Measurements from ENCODE around the gene IMP4. TPM values are rescaled to one million over a fixed set of nuclear protein-coding genes. Genes with fewer than 3 reads are reported as not detected.

The IMP4 gene
- total RNA-seq, 1 experiment from 2014 or later, result 121 TPM

DNA sequence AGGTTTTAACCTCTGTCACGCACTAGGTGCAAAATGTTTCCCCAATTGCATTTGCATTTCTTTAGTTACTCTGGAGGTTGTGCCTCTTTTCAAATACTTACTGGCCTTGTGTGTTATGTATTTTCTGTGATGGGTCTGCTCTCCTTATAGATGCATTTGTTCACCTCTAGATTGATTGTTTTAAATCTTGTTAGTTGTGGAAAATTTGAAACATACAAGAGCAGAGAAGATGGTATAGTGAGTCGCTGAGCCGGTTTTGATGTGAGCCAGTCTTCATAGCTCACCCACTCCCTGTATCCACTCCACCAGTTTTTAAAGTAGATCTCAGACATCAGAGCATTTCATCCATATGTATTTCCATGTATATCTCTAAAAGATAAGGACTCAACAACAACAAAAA, 6.5 kb downstream of the IMP4 start:
- RAD21 ChIA-PET (ENCODE audit: low non-redundant PET in 1 of 2, low total read pairs in 2 of 2, uncharacterized antibody in 2 of 2, unreplicated experiment in 2 of 2), result no interaction called here
- CTCF ChIA-PET, result no interaction called here

DNA sequence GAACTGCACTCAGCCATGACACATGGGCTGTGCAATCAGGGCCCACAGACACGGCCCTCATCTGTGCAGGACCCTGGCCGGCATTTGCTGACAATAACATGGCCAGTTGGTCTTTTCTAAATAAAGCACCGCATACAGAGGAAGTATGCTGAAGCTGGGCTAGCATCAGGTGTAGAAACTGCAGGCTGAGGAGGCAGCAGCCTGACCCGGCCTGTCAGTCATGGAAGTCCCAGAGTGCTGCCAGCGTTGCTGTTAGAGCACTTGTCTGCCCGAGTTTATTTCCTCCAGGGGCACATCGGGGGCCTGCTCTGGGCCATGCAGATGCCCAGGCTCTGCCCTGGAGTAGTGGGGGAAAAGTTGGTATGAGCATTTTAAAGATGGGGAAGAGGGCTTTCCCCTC, 9.0 kb downstream of the IMP4 start:
- Histone ChIP-seq H3K79me2 (ENCODE audit: insufficient read depth, low read length) (no peaks in the 10 kb centered on the region; the same call in 1 of the 2 replicates), H3K27ac (ENCODE audit: low read depth, low read length) (no peak overlapping the region), H3K36me3 (ENCODE audit: control insufficient read depth in 1 of 2, insufficient read depth in 2 of 2, low read length in 2 of 2) (peaks cover 16 to 20% of the 10 kb centered on the region in 2 experiments), H3K27me3 (ENCODE audit: insufficient read depth, low read length) (no peaks in the 10 kb centered on the region), H3K9ac (ENCODE audit: low read length) (no peak overlapping the region), H3K4me3 (replicated peaks in 1 of 2; ENCODE audit: low read depth in 1 of 2, low read length in 2 of 2) (no peak overlapping the region), H3K9me3 (ENCODE audit: control insufficient read depth in 1 of 2, insufficient read depth in 1 of 2, low read depth in 1 of 2, low read length in 2 of 2) (no peaks in the 10 kb centered on the region), H4K20me1 (ENCODE audit: insufficient read depth) (peaks cover 6% of the 10 kb centered on the region; the same call in 1 of the 2 replicates), H3K4me1 (ENCODE audit: control insufficient read depth in 1 of 2, insufficient read depth in 2 of 2, low read length in 2 of 2) (peaks cover 0 to 14% of the 10 kb centered on the region in 2 experiments; a peak in 2 of 4 replicates), H2AFZ (ENCODE audit: low read depth, low read length, poor library complexity, severe bottlenecking) (no peak overlapping the region), H3K4me2 (ENCODE audit: low read length) (no peak overlapping the region), H3K9me2 (ENCODE audit: insufficient read depth) (no peaks in the 10 kb centered on the region)
- POLR2A ChIA-PET, result interaction anchor here (1.0 kb wide), 1 partner anchor 9 kb away, joined by 6 read pairs; the partner anchor contains the start of gene IMP4
- intact Hi-C loops (cut with micrococcal nuclease), result no loop called here
- ATAC-seq, result no peak
- no peak for DNase-seq (ENCODE audit: low read depth, low spot score)
- RAD21 ChIA-PET (ENCODE audit: low non-redundant PET in 1 of 2, low total read pairs in 2 of 2, uncharacterized antibody in 2 of 2, unreplicated experiment in 2 of 2), result no interaction called here
- no TSS peak for BruUV-seq (replicated peaks)
- CTCF ChIA-PET, result interaction anchor here (1.3 kb wide), 1 partner anchor 9 kb away, joined by 3 read pairs; the partner anchor contains the start of gene IMP4
- no peak for TF ChIP-seq ZFX (IDR thresholded peaks at IDR 0.05)
- TF ChIP-seq, protein P1, sequence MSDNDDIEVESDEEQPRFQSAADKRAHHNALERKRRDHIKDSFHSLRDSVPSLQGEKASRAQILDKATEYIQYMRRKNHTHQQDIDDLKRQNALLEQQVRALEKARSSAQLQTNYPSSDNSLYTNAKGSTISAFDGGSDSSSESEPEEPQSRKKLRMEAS (IDR thresholded peaks at IDR 0.05), result no peak
- no peak for TF ChIP-seq EZH2phosphoT487 (IDR thresholded peaks at IDR 0.05; ENCODE audit: borderline replicate concordance)
- TF ChIP-seq REST (IDR thresholded peaks at IDR 0.05; ENCODE audit: low read depth), result no peak
- TF ChIP-seq SRF (IDR thresholded peaks at IDR 0.05; ENCODE audit: low read depth), result no peak
- TF ChIP-seq, protein P2, sequence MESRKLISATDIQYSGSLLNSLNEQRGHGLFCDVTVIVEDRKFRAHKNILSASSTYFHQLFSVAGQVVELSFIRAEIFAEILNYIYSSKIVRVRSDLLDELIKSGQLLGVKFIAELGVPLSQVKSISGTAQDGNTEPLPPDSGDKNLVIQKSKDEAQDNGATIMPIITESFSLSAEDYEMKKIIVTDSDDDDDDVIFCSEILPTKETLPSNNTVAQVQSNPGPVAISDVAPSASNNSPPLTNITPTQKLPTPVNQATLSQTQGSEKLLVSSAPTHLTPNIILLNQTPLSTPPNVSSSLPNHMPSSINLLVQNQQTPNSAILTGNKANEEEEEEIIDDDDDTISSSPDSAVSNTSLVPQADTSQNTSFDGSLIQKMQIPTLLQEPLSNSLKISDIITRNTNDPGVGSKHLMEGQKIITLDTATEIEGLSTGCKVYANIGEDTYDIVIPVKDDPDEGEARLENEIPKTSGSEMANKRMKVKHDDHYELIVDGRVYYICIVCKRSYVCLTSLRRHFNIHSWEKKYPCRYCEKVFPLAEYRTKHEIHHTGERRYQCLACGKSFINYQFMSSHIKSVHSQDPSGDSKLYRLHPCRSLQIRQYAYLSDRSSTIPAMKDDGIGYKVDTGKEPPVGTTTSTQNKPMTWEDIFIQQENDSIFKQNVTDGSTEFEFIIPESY (IDR thresholded peaks at IDR 0.05; ENCODE audit: extremely low read depth, insufficient replicate concordance, low read length), result no peak

More for the DNA sequence above, 6.5 kb downstream of the IMP4 start:
- Histone ChIP-seq H3K4me3 (replicated peaks in 1 of 2; ENCODE audit: low read depth in 1 of 2, low read length in 2 of 2) (no peak overlapping the region), H3K9me2 (ENCODE audit: insufficient read depth) (no peaks in the 10 kb centered on the region), H2AFZ (ENCODE audit: low read depth, low read length, poor library complexity, severe bottlenecking) (no peak overlapping the region), H3K9ac (ENCODE audit: low read length) (no peak overlapping the region), H3K27me3 (ENCODE audit: insufficient read depth, low read length) (no peaks in the 10 kb centered on the region), H3K9me3 (ENCODE audit: control insufficient read depth in 1 of 2, insufficient read depth in 1 of 2, low read depth in 1 of 2, low read length in 2 of 2) (no peaks in the 10 kb centered on the region), H3K4me2 (ENCODE audit: low read length) (no peak overlapping the region), H4K20me1 (ENCODE audit: insufficient read depth) (peaks cover 8% of the 10 kb centered on the region; the same call in 1 of the 2 replicates), H3K27ac (ENCODE audit: low read depth, low read length) (no peak overlapping the region), H3K36me3 (ENCODE audit: control insufficient read depth in 1 of 2, insufficient read depth in 2 of 2, low read length in 2 of 2) (peaks cover 31 to 45% of the 10 kb centered on the region in 2 experiments), H3K79me2 (ENCODE audit: insufficient read depth, low read length) (peaks cover 17% of the 10 kb centered on the region), H3K4me1 (ENCODE audit: control insufficient read depth in 1 of 2, insufficient read depth in 2 of 2, low read length in 2 of 2) (peaks cover 0 to under 1% of the 10 kb centered on the region in 2 experiments; a peak in 1 of 4 replicates)
- no TSS peak for BruUV-seq (replicated peaks)
- ATAC-seq (no peak), DNase-seq (ENCODE audit: low read depth, low spot score) (no peak)
- TF ChIP-seq ZNF274 (IDR thresholded peaks at IDR 0.05; ENCODE audit: low read depth, low read length), result no peak
- no peak for TF ChIP-seq POLR2A (IDR thresholded peaks at IDR 0.05; ENCODE audit: borderline replicate concordance, extremely low read depth, insufficient read depth, insufficient read length)
- TF ChIP-seq EGR1 (IDR thresholded peaks at IDR 0.05; ENCODE audit: low read depth), result no peak
- TF ChIP-seq EZH2 (IDR thresholded peaks at IDR 0.05), result no peak
- no peak for TF ChIP-seq ZFX (IDR thresholded peaks at IDR 0.05)
- TF ChIP-seq CEBPB (IDR thresholded peaks at IDR 0.05; ENCODE audit: low read depth), result no peak
- no peak for TF ChIP-seq YY1 (IDR thresholded peaks at IDR 0.05; ENCODE audit: extremely low read depth, insufficient replicate concordance, low read depth, low read length)
- no peak for TF ChIP-seq JUND (IDR thresholded peaks at IDR 0.05)
- no peak for TF ChIP-seq TCF7L2 (IDR thresholded peaks at IDR 0.05; ENCODE audit: borderline replicate concordance, extremely low read depth, insufficient read depth, insufficient read length)
- TF ChIP-seq, protein P2 (IDR thresholded peaks at IDR 0.05; ENCODE audit: extremely low read depth, insufficient replicate concordance, low read length), result no peak
- intact Hi-C loops (cut with micrococcal nuclease), result no loop called here
- POLR2A ChIA-PET, result no interaction called here

Data from HCT116 (cell line).